Epithelial cell of esophagus (primary cell): ENCODE data around the gene AP3S1.
A peak's percentile ranks its signal among the peaks of the same experiment; 100 is the strongest.

ENCODE experiments used
- DNase-seq: peaks from one replicate; pipeline ENCODE4 v3.0.0; 2010; ENCODE audit warnings: low read depth
- H3K4me3 ChIP-seq: 2 replicates; pipeline ENCODE4 v1.5.1; 2011; ENCODE audit warnings: mild to moderate bottlenecking, low read length, control low read depth
- CTCF ChIP-seq: IDR thresholded peaks from 2 replicates; pipeline ENCODE4 v1.5.1; 2011; ENCODE audit warnings: low read depth, mild to moderate bottlenecking, low read length, control low read depth, inconsistent platforms; ENCODE audit not compliant: insufficient read depth; ENCODE audit errors: missing control alignments

AP3S1 gene

GRCh38 chr5:115842089-115842935 lies 577 bp downstream of the AP3S1 start:
- DNase-seq: no peak
- TF ChIP-seq CTCF: no peak
- peak overlapping the region; percentile 82 for H3K4me3 ChIP-seq

GRCh38 chr5:115842952-115843351 lies 1.2 kb downstream of the AP3S1 start:
- DNase-seq: no peak

DNA sequence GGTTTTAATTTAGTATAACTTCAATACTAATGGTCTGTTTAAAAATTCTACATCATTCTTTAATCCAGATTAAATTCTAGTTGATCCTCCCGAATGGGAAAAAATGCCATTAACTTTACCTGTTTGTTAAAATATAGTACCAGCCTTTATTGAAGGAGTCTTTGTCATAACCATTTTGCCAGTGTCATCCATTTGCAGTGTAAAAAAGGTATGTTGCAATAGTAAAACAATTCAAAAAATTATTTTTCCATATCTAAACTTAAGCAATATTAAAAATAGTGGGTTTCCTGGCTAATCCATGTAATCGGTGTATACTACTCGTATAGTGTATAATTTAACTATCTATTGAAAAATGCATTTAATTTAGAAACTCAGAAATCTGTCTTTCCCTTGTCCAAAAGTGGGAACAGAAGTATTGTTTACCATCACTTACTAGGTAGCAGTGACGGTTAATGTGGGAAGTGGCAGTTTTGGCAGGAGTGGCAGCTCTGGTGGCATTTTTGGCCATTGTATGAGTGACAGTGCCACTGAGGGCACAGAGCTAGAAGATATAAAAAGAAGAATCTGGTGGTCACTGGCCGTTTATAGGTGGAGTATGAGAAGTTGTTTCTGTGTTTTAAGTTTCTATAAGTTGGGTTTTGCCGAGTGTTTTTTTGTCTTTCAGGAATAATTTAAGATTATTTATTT lies 1.9 kb downstream of the AP3S1 start:
- no peak for TF ChIP-seq CTCF
- H3K4me3 ChIP-seq: peak overlapping the region; percentile 82
- DNase-seq: no peak

More at GRCh38 chr5:115842952-115843351, 1.2 kb downstream of the AP3S1 start:
- TF ChIP-seq CTCF: no peak
- H3K4me3 ChIP-seq: peak overlapping the region; percentile 82

- no peak overlapping the region for H3K4me3 ChIP-seq
- TF ChIP-seq CTCF: no peak
- no peak for DNase-seq
Measured at GRCh38 chr5:115844321-115844817, 2.6 kb downstream of the AP3S1 start.

- DNase-seq: peak; percentile 91
- H3K4me3 ChIP-seq: no peak overlapping the region
- no peak for TF ChIP-seq CTCF
Measured at GRCh38 chr5:115847290-115847689, 5.6 kb downstream of the AP3S1 start.

GRCh38 chr5:115849258-115849798 lies 7.6 kb downstream of the AP3S1 start:
- no peak overlapping the region for H3K4me3 ChIP-seq
- no peak for DNase-seq
- TF ChIP-seq CTCF: no peak
